ENCODE measurements around the gene TMEM9.

DNA sequence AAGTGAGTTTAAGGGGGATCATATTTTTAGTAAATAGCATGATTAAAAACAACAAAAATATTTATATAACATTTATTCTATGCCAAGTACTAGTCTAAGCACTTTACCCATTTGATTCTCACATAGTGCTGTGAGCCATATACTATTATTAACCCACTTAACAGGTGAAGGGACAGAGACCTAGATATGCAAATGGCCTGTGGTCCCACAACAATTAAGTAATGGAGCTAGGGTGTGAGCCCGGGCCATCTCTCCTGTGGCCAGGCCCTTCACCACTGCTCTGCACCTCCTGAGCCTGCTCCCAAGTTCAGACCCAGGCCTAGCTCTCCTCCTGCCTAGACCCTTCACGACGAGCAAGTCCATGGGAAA, 27.8 kb downstream of the TMEM9 start:
- TF ChIP-seq, protein P1, sequence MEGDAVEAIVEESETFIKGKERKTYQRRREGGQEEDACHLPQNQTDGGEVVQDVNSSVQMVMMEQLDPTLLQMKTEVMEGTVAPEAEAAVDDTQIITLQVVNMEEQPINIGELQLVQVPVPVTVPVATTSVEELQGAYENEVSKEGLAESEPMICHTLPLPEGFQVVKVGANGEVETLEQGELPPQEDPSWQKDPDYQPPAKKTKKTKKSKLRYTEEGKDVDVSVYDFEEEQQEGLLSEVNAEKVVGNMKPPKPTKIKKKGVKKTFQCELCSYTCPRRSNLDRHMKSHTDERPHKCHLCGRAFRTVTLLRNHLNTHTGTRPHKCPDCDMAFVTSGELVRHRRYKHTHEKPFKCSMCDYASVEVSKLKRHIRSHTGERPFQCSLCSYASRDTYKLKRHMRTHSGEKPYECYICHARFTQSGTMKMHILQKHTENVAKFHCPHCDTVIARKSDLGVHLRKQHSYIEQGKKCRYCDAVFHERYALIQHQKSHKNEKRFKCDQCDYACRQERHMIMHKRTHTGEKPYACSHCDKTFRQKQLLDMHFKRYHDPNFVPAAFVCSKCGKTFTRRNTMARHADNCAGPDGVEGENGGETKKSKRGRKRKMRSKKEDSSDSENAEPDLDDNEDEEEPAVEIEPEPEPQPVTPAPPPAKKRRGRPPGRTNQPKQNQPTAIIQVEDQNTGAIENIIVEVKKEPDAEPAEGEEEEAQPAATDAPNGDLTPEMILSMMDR (IDR thresholded peaks at IDR 0.05), result no peak
- no peak for TF ChIP-seq POLR2A (IDR thresholded peaks at IDR 0.05)
